Renal cortical epithelial cell (primary cell): Measurements from ENCODE around the gene UBXN7. TPM values are rescaled to one million over a fixed set of nuclear protein-coding genes. Genes with fewer than 3 reads are reported as not detected.
"Not testable (repeated sequence)": the region's sequence is repeated elsewhere in the genome, so short reads cannot be mapped to it uniquely, and the experiment has no call there.

Experiments used
- DNase-seq: peaks from one replicate; pipeline ENCODE4 v3.0.0-alpha.2; 2011; ENCODE audit warnings: low read depth
- total RNA-seq: library from RNA; depleted of rRNA; stranded (reverse); fragments of >200 nt; gene quantifications from 2 replicates; pipeline ENCODE4 v1.2.3, GENCODE V29; 2014

The UBXN7 gene
- total RNA-seq, 1 donor from 2014 or later = 31.6 TPM

GRCh38 chr3:196419386-196419785 lies 12.8 kb downstream of the UBXN7 start:
- DNase-seq = no peak

GRCh38 chr3:196418601-196419000 lies 13.6 kb downstream of the UBXN7 start:
- no peak for DNase-seq

- no peak for DNase-seq
Observed at GRCh38 chr3:196414469-196414868, 17.8 kb downstream of the UBXN7 start.

- DNase-seq = no peak
Observed at GRCh38 chr3:196412704-196413103, 19.5 kb downstream of the UBXN7 start.

GRCh38 chr3:196409409-196409808 lies 22.8 kb downstream of the UBXN7 start:
- no peak for DNase-seq

GRCh38 chr3:196408565-196409300 lies 23.5 kb downstream of the UBXN7 start:
- no peak for DNase-seq

- DNase-seq = no peak
Observed at GRCh38 chr3:196406811-196407470, 25.3 kb downstream of the UBXN7 start.

GRCh38 chr3:196400331-196400730 lies 31.9 kb downstream of the UBXN7 start:
- DNase-seq = no peak

GRCh38 chr3:196399485-196399945 lies 32.7 kb downstream of the UBXN7 start:
- peak; percentile 65 for DNase-seq

- DNase-seq = no peak
Observed at GRCh38 chr3:196398782-196399181, 33.4 kb downstream of the UBXN7 start.

- no peak for DNase-seq
Observed at GRCh38 chr3:196397941-196398340, 34.3 kb downstream of the UBXN7 start.

- DNase-seq = no peak
Observed at GRCh38 chr3:196390116-196390515, 42.1 kb downstream of the UBXN7 start.

- DNase-seq = no peak
Observed at GRCh38 chr3:196388956-196389355, 43.3 kb downstream of the UBXN7 start.

GRCh38 chr3:196387941-196388340 lies 44.3 kb downstream of the UBXN7 start:
- not testable (repeated sequence) for DNase-seq

- not testable (repeated sequence) for DNase-seq
Observed at GRCh38 chr3:196386797-196387196, 45.4 kb downstream of the UBXN7 start.

GRCh38 chr3:196386034-196386433 lies 46.2 kb downstream of the UBXN7 start:
- not testable (repeated sequence) for DNase-seq

GRCh38 chr3:196385446-196385845 lies 46.8 kb downstream of the UBXN7 start:
- DNase-seq = not testable (repeated sequence)

GRCh38 chr3:196378146-196378841 lies 53.9 kb downstream of the UBXN7 start:
- DNase-seq = peak; percentile 3

- DNase-seq = no peak
Observed at GRCh38 chr3:196377321-196377720, 54.9 kb downstream of the UBXN7 start.

GRCh38 chr3:196365736-196366135 lies 66.5 kb downstream of the UBXN7 start:
- DNase-seq = no peak

- DNase-seq = no peak
Observed at GRCh38 chr3:196360586-196360985, 71.6 kb downstream of the UBXN7 start.

- not testable (repeated sequence) for DNase-seq
Observed at GRCh38 chr3:196358540-196358939, 73.7 kb downstream of the UBXN7 start.

GRCh38 chr3:196357905-196358304 lies 74.3 kb downstream of the UBXN7 start:
- no peak for DNase-seq
